Bladder microvascular endothelial cell (primary cell): ENCODE measurements around the gene GLTPD2. TPM values are rescaled to one million over a fixed set of nuclear protein-coding genes. Genes with fewer than 3 reads are reported as not detected.

Experiments
- total RNA-seq: library from RNA; depleted of rRNA; stranded (reverse); fragments of >200 nt; gene quantifications from 2 replicates; pipeline ENCODE4 v1.2.3, GENCODE V29; 2014

GLTPD2 gene
- not detected in 2 replicates for total RNA-seq

GRCh38 chr17:4788807-4789700 is at the start of gene GLTPD2:
GLTPD2 (plus strand) TSS chr17:4788964; CDS start chr17:4789012, 48 bp downstream.

GRCh38 chr17:4739122-4740024 is 49.4 kb upstream of the GLTPD2 start, which contains the start of the genes CXCL16 and ZMYND15:
CXCL16 (minus strand) TSS chr17:4739928; CDS start chr17:4739339, 589 bp downstream.
ZMYND15 (plus strand) TSS chr17:4739833; CDS start chr17:4740549, 716 bp downstream.

GRCh38 chr17:4771519-4772234 is 17.1 kb upstream of the GLTPD2 start, which contains the start of gene TM4SF5:
TM4SF5 (plus strand) TSS chr17:4771886; CDS start chr17:4771923, 37 bp downstream.

GRCh38 chr17:4786106-4786511 is 2.7 kb upstream of the GLTPD2 start, which contains the start of gene VMO1:
VMO1 (minus strand) TSS chr17:4786364; CDS start chr17:4786352, 12 bp downstream.

DNA sequence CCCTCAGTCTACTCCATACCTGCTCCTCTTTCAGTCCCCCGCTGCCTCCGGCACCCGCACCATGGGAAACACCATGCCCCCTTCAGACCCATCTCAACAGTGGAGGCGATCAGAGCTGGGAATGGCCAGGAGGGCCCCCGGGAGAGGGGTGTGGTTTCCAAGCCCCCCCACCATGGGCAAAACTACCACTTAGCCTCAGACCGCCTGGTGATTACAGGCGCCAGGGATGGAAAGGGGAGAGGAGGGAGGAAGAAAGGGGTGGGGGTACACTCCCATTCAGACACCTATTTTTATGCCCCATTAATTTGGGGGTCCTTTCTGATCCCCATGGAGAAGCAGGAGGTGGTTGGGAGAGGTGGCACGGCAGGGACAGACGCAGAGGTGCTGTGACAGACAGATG is 13.5 kb downstream of the GLTPD2 start, which contains the start of gene C17orf114:
Gene C17orf114, minus strand, starts transcription at position 101 of the 400 bp plus-strand sequence.

GRCh38 chr17:4806777-4807604 is 18.2 kb downstream of the GLTPD2 start, which contains the start of gene PLD2:
PLD2 (plus strand) TSS chr17:4807152; CDS start chr17:4807773, 621 bp downstream.

GRCh38 chr17:4833178-4833940 is 44.6 kb downstream of the GLTPD2 start, which contains the start of gene MINK1:
MINK1 (plus strand) TSS chr17:4833340; CDS start chr17:4833584, 244 bp downstream.

Other genes with a start within 250 kb of the GLTPD2 start
- gene MYBBP1A, start 233.6 kb upstream of the GLTPD2 start, total RNA-seq = 33.4 and 42.7 TPM in 2 replicates
- under 0.01 TPM in 1 of 2 replicates, not detected in the other for gene GGT6, start 228.4 kb upstream of the GLTPD2 start, total RNA-seq
- gene SMTNL2, start 204.4 kb upstream of the GLTPD2 start, total RNA-seq = not detected in 2 replicates
- not detected in 2 replicates for gene ALOX15, start 147.3 kb upstream of the GLTPD2 start, total RNA-seq
- gene PELP1, start 84.8 kb upstream of the GLTPD2 start, total RNA-seq = 8.4 and 37.8 TPM in 2 replicates
- 3.9 and 6.3 TPM in 2 replicates for gene ARRB2, start 78.3 kb upstream of the GLTPD2 start, total RNA-seq
- gene MED11, start 57.5 kb upstream of the GLTPD2 start, total RNA-seq = 9.2 and 9.8 TPM in 2 replicates
- gene ZMYND15, start 49.1 kb upstream of the GLTPD2 start, total RNA-seq = 0.19 TPM in 1 of 2 replicates, not detected in the other
- gene CXCL16, start 49.0 kb upstream of the GLTPD2 start, total RNA-seq = 1.3 and 2.6 TPM in 2 replicates
- not detected in 2 replicates for gene TM4SF5, start 17.1 kb upstream of the GLTPD2 start, total RNA-seq
- 0.13 TPM in 1 of 2 replicates, not detected in the other for gene VMO1, start 2.6 kb upstream of the GLTPD2 start, total RNA-seq
- 139 and 176 TPM in 2 replicates for gene PSMB6, start 7.2 kb downstream of the GLTPD2 start, total RNA-seq
- 26.4 and 39.3 TPM in 2 replicates for gene PLD2, start 18.2 kb downstream of the GLTPD2 start, total RNA-seq
- 30.0 and 78.7 TPM in 2 replicates for gene MINK1, start 44.4 kb downstream of the GLTPD2 start, total RNA-seq
- gene C17orf107, start 110.6 kb downstream of the GLTPD2 start, total RNA-seq = 0.49 and 1.1 TPM in 2 replicates
- gene CHRNE, start 114.1 kb downstream of the GLTPD2 start, total RNA-seq = 0.31 and 0.32 TPM in 2 replicates
- gene GP1BA, start 143.3 kb downstream of the GLTPD2 start, total RNA-seq = 0.13 TPM in 1 of 2 replicates, not detected in the other
- 45.8 and 61.3 TPM in 2 replicates for gene SLC25A11, start 151.1 kb downstream of the GLTPD2 start, total RNA-seq
- gene RNF167, start 151.3 kb downstream of the GLTPD2 start, total RNA-seq = 13.4 and 18.6 TPM in 2 replicates
- gene PFN1, start 159.6 kb downstream of the GLTPD2 start, total RNA-seq = 789 and 1,108 TPM in 2 replicates
- gene ENO3, start 162.2 kb downstream of the GLTPD2 start, total RNA-seq = 1.6 and 4.7 TPM in 2 replicates
- 44.0 and 53.9 TPM in 2 replicates for gene SPAG7, start 178.9 kb downstream of the GLTPD2 start, total RNA-seq
- gene CAMTA2, start 198.7 kb downstream of the GLTPD2 start, total RNA-seq = 6.5 and 14.0 TPM in 2 replicates
- 0.25 and 0.32 TPM in 2 replicates for gene INCA1, start 208.6 kb downstream of the GLTPD2 start, total RNA-seq
- gene KIF1C, start 209.0 kb downstream of the GLTPD2 start, total RNA-seq = 91.3 and 158 TPM in 2 replicates
- under 0.01 and 0.19 TPM in 2 replicates for gene SLC52A1, start 246.5 kb downstream of the GLTPD2 start, total RNA-seq